HepG2 (cell line): ENCODE results near the gene BIRC6. TPM values are rescaled to one million over a fixed set of nuclear protein-coding genes. Genes with fewer than 3 reads are reported as not detected.

ENCODE experiments used
- ADNP ChIP-seq: sonication (generic); formaldehyde crosslinking; IDR thresholded peaks from 2 replicates; pipeline ENCODE4 v1.4.0; 2020; ENCODE audit warnings: missing genetic modification reagents
- EP300 ChIP-seq, 3 experiments: sonication (generic) in 1 of 3; formaldehyde crosslinking in 1 of 3; IDR thresholded peaks; 2 replicates each; pipeline versions ENCODE4 v1.5.1 to v1.6.1; 2011 to 2020; ENCODE audit warnings: low read depth in 2 of 3, low read length in 2 of 3, borderline replicate concordance in 1 of 3, improper control_type of control experiment in 1 of 3, mild to moderate bottlenecking in 1 of 3, missing genetic modification reagents in 1 of 3, moderate library complexity in 1 of 3
- HOXA5 ChIP-seq: sonication (generic); formaldehyde crosslinking; IDR thresholded peaks from 2 replicates; pipeline ENCODE4 v1.4.0; 2020; ENCODE audit warnings: missing genetic modification reagents
- MAZ ChIP-seq, 2 experiments: sonication (generic) in 1 of 2; formaldehyde crosslinking in 1 of 2; IDR thresholded peaks; 2 replicates each; pipeline versions ENCODE4 v1.5.0 to v1.6.1; 2012 to 2020; ENCODE audit warnings: low read depth in 2 of 2, mild to moderate bottlenecking in 2 of 2, borderline replicate concordance in 1 of 2, improper control_type of control experiment in 1 of 2, low read length in 1 of 2, missing genetic modification reagents in 1 of 2, moderate library complexity in 1 of 2
- PHF21A ChIP-seq: sonication (generic); formaldehyde crosslinking; IDR thresholded peaks from 2 replicates; pipeline ENCODE4 v1.5.0; 2020; ENCODE audit warnings: mild to moderate bottlenecking, missing genetic modification reagents
- POLR2AphosphoS2 ChIP-seq: IDR thresholded peaks from 2 replicates; pipeline ENCODE4 v1.6.1; 2011; ENCODE audit warnings: low read depth, low read length, improper control_type of control experiment
- SMC3 ChIP-seq: IDR thresholded peaks from 2 replicates; pipeline ENCODE4 v1.6.1; 2011; ENCODE audit warnings: low read length, improper control_type of control experiment
- SNRNP70 ChIP-seq: fragments of 200-400 bp; formaldehyde crosslinking; IDR thresholded peaks from 2 replicates; pipeline ENCODE4 v1.6.1; 2017; ENCODE audit warnings: mild to moderate bottlenecking, low read depth, low read length, moderate library complexity
- SRF ChIP-seq: IDR thresholded peaks from 2 replicates; pipeline ENCODE4 v1.6.1; 2011; ENCODE audit warnings: mild to moderate bottlenecking, low read depth, low read length, moderate library complexity
- SRSF1 ChIP-seq: fragments of 200-400 bp; formaldehyde crosslinking; optimal IDR thresholded peaks from 2 replicates; pipeline ENCODE3; 2017; ENCODE audit warnings: mild to moderate bottlenecking, low read depth, low read length, moderate library complexity
- SYNCRIP ChIP-seq: fragments of 200-400 bp; formaldehyde crosslinking; IDR thresholded peaks from 2 replicates; pipeline ENCODE4 v1.6.1; 2018; ENCODE audit warnings: mild to moderate bottlenecking, low read depth, low read length; ENCODE audit not compliant: insufficient read depth
- TBL1XR1 ChIP-seq: fragments of 150-350 bp; IDR thresholded peaks from 2 replicates; pipeline ENCODE4 v1.6.1; 2014; ENCODE audit warnings: borderline replicate concordance, low read length; ENCODE audit not compliant: partially characterized antibody
- TIGD3 ChIP-seq: sonication (generic); formaldehyde crosslinking; IDR thresholded peaks from 2 replicates; pipeline ENCODE4 v1.5.1; 2020; ENCODE audit warnings: mild to moderate bottlenecking, missing genetic modification reagents, borderline replicate concordance
- TP53 ChIP-seq: sonication (generic); formaldehyde crosslinking; conservative IDR thresholded peaks from 2 replicates; pipeline ENCODE4 v1.4.0; 2020; ENCODE audit warnings: missing genetic modification reagents
- ZC3H13 ChIP-seq: sonication (generic); formaldehyde crosslinking; IDR thresholded peaks from 2 replicates; pipeline ENCODE4 v1.8.1; 2023; ENCODE audit warnings: mild to moderate bottlenecking, missing genetic modification reagents, moderate library complexity
- ZNF160 ChIP-seq: sonication (generic); formaldehyde crosslinking; IDR thresholded peaks from 2 replicates; pipeline ENCODE4 v1.8.0; 2022; ENCODE audit warnings: mild to moderate bottlenecking, inconsistent platforms, missing genetic modification reagents
- ZNF577 ChIP-seq: sonication (generic); formaldehyde crosslinking; IDR thresholded peaks from 2 replicates; pipeline ENCODE4 v1.4.0; 2020; ENCODE audit warnings: mild to moderate bottlenecking, low read depth, missing genetic modification reagents, borderline replicate concordance
- ZNF619 ChIP-seq: sonication (generic); formaldehyde crosslinking; IDR thresholded peaks from 2 replicates; pipeline ENCODE4 v1.4.0; 2020; ENCODE audit warnings: mild to moderate bottlenecking, missing genetic modification reagents
- ZNF674 ChIP-seq: sonication (generic); formaldehyde crosslinking; IDR thresholded peaks from 2 replicates; pipeline ENCODE4 v1.5.0; 2020; ENCODE audit warnings: low read depth, mild to moderate bottlenecking, missing genetic modification reagents
- ZSCAN30 ChIP-seq: sonication (generic); formaldehyde crosslinking; IDR thresholded peaks from 2 replicates; pipeline ENCODE4 v1.5.0; 2020; ENCODE audit warnings: mild to moderate bottlenecking, missing genetic modification reagents
- polyA plus RNA-seq, 8 experiments: library from polyadenylated mRNA; depleted of rRNA in 3 of 8; stranded (reverse) in 7 of 8; unstranded in 1 of 8; fragments of >200 nt; fragmentation: Illumina TruSeq in 4 of 8; extraction: Trizol in 4 of 8; gene quantifications; 2 replicates each; pipeline versions ENCODE4 v1.2.1 to v1.2.3, GENCODE V29; 2011 to 2016; ENCODE audit warnings: low read depth in 4 of 8, missing spikeins in 1 of 8, mixed read lengths in 1 of 8; ENCODE audit not compliant: insufficient read depth in 1 of 8
- total RNA-seq, 5 experiments: library from RNA; depleted of rRNA; stranded (reverse); fragments of >200 nt; fragmentation: Illumina TruSeq; extraction: Trizol; gene quantifications; 2 replicates each; pipeline ENCODE4 v1.2.3, GENCODE V29; 2016; ENCODE audit warnings: low read depth in 1 of 5
- TF ChIP-seq, protein P1 (sequence below), 2 experiments: sonication (generic) in 1 of 2; formaldehyde crosslinking in 1 of 2; IDR thresholded peaks; 2 replicates each; pipeline versions ENCODE4 v1.4.0 to v1.6.1; 2018 to 2020; ENCODE audit warnings: missing genetic modification reagents in 2 of 2, borderline replicate concordance in 1 of 2, low read depth in 1 of 2, mild to moderate bottlenecking in 1 of 2, missing biosample characterization in 1 of 2
- TF ChIP-seq, protein P2 (sequence below): sonication (generic); formaldehyde crosslinking; IDR thresholded peaks from 2 replicates; pipeline ENCODE4 v1.9.0; 2021; ENCODE audit warnings: missing genetic modification reagents, borderline replicate concordance
- TF ChIP-seq, protein P3 (sequence below): sonication (generic); formaldehyde crosslinking; IDR thresholded peaks from 2 replicates; pipeline ENCODE4 v1.4.0; 2020; ENCODE audit warnings: missing genetic modification reagents, low read depth, mild to moderate bottlenecking, borderline replicate concordance

Gene BIRC6
- total and polyA plus RNA-seq, 2 of the 13 experiments (the other 11 are each of a cell fraction or from before 2014, with no cell fraction given): 65.6 to 120 TPM

- TF ChIP-seq, protein P1, sequence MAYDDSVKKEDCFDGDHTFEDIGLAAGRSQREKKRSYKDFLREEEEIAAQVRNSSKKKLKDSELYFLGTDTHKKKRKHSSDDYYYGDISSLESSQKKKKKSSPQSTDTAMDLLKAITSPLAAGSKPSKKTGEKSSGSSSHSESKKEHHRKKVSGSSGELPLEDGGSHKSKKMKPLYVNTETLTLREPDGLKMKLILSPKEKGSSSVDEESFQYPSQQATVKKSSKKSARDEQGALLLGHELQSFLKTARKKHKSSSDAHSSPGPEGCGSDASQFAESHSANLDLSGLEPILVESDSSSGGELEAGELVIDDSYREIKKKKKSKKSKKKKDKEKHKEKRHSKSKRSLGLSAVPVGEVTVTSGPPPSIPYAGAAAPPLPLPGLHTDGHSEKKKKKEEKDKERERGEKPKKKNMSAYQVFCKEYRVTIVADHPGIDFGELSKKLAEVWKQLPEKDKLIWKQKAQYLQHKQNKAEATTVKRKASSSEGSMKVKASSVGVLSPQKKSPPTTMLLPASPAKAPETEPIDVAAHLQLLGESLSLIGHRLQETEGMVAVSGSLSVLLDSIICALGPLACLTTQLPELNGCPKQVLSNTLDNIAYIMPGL (CRISPR knock-in tag; IDR thresholded peaks at IDR 0.05; ENCODE audit: borderline replicate concordance in 1 of 2, low read depth in 1 of 2): peak in 1 of 2 experiments; percentile 79; a peak in 2 of 4 replicates
- no peak for TF ChIP-seq SMC3
- TF ChIP-seq SRSF1: peak; percentile 79
- no peak for TF ChIP-seq TIGD3 (CRISPR knock-in tag)
- TF ChIP-seq HOXA5: peak; percentile 59; the same call in 1 of the 2 replicates
- no peak for TF ChIP-seq PHF21A (CRISPR knock-in tag)
- TF ChIP-seq ADNP: no peak
- no peak; the same call in 1 of the 2 replicates for TF ChIP-seq ZNF160 (CRISPR knock-in tag)
- TF ChIP-seq, protein P2, sequence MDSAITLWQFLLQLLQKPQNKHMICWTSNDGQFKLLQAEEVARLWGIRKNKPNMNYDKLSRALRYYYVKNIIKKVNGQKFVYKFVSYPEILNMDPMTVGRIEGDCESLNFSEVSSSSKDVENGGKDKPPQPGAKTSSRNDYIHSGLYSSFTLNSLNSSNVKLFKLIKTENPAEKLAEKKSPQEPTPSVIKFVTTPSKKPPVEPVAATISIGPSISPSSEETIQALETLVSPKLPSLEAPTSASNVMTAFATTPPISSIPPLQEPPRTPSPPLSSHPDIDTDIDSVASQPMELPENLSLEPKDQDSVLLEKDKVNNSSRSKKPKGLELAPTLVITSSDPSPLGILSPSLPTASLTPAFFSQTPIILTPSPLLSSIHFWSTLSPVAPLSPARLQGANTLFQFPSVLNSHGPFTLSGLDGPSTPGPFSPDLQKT (CRISPR knock-in tag): no peak
- no peak for TF ChIP-seq MAZ (IDR thresholded peaks at IDR 0.05; ENCODE audit: borderline replicate concordance, low read depth, low read length)
- TF ChIP-seq MAZ (CRISPR knock-in tag; IDR thresholded peaks at IDR 0.05; ENCODE audit: low read depth): no peak
- no peak for TF ChIP-seq SRF
- no peak for TF ChIP-seq TBL1XR1
- TF ChIP-seq SNRNP70: no peak
- no peak for TF ChIP-seq EP300 (IDR thresholded peaks at IDR 0.05; ENCODE audit: low read depth in 2 of 2, low read length in 2 of 2)
- TF ChIP-seq EP300 (CRISPR knock-in tag; IDR thresholded peaks at IDR 0.05; ENCODE audit: borderline replicate concordance): peak; percentile 14
- TF ChIP-seq ZNF577 (CRISPR knock-in tag): peak; percentile 96; the same call in 1 of the 2 replicates
- no peak for TF ChIP-seq ZNF674
- TF ChIP-seq SYNCRIP: no peak
- no peak for TF ChIP-seq TP53
- TF ChIP-seq POLR2AphosphoS2: no peak
- TF ChIP-seq ZNF619 (CRISPR knock-in tag): no peak
- TF ChIP-seq ZSCAN30 (CRISPR knock-in tag): no peak
- TF ChIP-seq ZC3H13 (CRISPR knock-in tag): no peak; the same call in 1 of the 2 replicates
- TF ChIP-seq, protein P3, sequence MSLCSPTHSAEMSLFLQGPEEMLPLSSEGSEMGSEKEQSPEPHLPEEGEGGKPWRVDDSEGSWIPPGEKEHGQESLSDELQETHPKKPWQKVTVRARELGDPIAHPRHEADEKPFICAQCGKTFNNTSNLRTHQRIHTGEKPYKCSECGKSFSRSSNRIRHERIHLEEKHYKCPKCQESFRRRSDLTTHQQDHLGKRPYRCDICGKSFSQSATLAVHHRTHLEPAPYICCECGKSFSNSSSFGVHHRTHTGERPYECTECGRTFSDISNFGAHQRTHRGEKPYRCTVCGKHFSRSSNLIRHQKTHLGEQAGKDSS (CRISPR knock-in tag): no peak; the same call in none of the 2 replicates
Measured at GRCh38 chr2:32357318-32358110, 691 bp downstream of the BIRC6 start (continued).
